Astrocyte of the cerebellum (primary cell): ENCODE measurements around the gene GPR68.
"Not testable (repeated sequence)": the region's sequence is repeated elsewhere in the genome, so short reads cannot be mapped to it uniquely, and the experiment has no call there.

Experiments used
- DNase-seq: peaks from one replicate; pipeline ENCODE4 v3.0.0-alpha.2; 2011; ENCODE audit warnings: low read depth
- H3K4me3 ChIP-seq: 2 replicates; pipeline ENCODE4 v1.5.1; 2011; ENCODE audit warnings: mild to moderate bottlenecking, low read depth, low read length, moderate library complexity
- in situ Hi-C: cut with HindIII; loops from 2 replicates; pipeline ENCODE4 v1.10.0; 2017; ENCODE audit warnings: low sequenced_read_pairs
- TF ChIP-seq, protein P1 (sequence below): IDR thresholded peaks from 2 replicates; pipeline ENCODE4 v1.5.1; 2012; ENCODE audit warnings: low read length, low read depth, moderate library complexity, mild to moderate bottlenecking; ENCODE audit errors: missing control alignments

Gene GPR68

DNA sequence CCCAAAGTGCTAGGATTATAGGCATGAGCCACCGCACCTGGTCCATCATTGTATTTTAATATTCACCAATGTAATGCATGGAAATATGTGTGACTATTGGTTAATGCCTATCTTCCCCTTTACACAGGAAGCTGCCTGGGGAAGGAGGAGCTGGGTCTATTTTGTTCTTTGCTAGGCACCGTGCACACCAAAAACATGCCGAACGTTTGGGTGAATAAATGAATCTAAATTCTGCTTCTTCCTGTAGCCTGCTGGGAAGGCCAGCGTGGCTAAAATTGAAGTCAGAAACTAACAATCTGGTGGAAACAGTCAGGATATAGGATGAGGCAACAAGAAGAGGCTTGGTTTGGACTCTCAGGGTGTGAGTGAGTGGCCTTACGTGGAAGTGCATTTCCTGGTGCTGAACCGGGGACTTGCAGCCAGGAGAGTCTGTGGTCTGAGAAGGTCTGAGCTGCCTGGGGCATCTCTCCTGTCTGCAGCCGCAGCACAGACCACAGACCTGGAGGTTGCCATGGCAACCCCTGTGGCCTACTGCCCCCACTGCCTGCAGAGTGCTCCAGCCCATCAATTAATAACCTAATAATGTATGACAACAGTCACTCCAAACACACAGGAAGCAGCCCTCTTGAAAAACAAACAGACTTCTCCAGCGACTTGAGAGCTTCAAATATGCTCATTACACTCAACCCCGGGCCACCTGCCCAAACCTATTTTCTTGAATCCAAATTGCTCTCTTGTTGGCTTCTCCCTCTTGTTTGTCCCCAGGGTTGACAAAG is 5.5 kb upstream of the GPR68 start:
- no peak overlapping the region for H3K4me3 ChIP-seq
- DNase-seq, result no peak
- in situ Hi-C loops, result no loop called here
- TF ChIP-seq, protein P1, sequence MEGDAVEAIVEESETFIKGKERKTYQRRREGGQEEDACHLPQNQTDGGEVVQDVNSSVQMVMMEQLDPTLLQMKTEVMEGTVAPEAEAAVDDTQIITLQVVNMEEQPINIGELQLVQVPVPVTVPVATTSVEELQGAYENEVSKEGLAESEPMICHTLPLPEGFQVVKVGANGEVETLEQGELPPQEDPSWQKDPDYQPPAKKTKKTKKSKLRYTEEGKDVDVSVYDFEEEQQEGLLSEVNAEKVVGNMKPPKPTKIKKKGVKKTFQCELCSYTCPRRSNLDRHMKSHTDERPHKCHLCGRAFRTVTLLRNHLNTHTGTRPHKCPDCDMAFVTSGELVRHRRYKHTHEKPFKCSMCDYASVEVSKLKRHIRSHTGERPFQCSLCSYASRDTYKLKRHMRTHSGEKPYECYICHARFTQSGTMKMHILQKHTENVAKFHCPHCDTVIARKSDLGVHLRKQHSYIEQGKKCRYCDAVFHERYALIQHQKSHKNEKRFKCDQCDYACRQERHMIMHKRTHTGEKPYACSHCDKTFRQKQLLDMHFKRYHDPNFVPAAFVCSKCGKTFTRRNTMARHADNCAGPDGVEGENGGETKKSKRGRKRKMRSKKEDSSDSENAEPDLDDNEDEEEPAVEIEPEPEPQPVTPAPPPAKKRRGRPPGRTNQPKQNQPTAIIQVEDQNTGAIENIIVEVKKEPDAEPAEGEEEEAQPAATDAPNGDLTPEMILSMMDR, result peak; percentile 14

DNA sequence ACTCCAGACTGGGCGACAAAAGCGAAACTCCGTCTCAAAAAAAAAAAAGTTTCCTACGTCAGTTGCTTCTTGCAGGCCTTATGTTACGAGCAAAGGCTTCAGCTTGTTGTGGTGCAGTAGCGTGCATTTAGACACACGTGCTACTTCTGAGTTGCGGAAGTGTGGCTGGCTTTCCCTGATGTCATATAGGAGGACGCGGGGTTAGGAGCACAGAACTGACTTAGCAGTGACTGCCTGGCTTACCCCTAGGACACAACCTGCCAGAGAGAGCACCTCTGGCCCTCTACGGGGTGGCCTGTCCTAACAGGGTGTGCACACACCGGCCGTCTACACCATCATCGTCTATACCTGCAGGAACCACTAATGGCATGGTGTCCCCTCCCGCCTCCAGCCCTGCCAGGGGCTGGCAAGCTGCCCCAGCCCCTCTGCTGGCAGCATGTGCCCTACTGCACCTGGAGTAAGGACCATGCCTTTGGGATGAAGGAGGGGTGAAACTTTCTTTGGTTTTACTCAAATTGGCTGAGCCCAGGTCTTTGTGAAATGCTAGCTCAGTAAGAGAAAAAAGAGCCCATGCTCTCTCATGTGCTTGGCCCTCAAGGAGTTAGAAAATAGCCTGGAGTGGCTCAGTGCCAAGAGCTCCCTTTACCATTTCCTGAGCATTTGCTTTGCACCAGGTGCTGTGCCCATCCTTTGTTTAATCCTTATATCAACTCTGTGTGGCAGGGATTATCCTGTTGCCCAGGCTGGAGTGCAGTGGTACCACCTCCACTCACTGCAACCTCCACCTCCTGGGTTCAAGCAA is 1.7 kb upstream of the GPR68 start:
- in situ Hi-C loops, result no loop called here
- no peak for DNase-seq
- TF ChIP-seq, protein P1, result no peak
- H3K4me3 ChIP-seq, result no peak overlapping the region

DNA sequence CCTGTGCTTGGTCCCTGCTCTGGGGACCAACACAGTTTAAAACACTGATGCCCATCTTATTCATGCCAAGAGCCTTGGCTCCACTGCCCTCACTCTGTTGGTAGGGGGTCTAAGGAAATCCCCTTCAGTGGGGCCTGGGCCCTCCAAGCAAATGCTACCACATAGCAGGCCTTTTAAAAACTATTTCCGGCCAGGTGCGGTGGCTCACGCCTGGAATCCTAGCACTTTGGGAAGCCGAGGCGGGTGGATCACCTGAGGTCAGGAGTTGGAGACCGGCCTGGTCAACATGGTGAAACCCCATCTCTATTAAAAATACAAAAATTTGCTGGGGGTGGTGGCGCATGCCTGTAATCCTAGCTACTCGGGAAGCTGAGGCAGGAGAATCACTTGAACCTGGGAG is 1.1 kb upstream of the GPR68 start:
- H3K4me3 ChIP-seq, DNase-seq, in situ Hi-C loops: not testable (repeated sequence)

DNA sequence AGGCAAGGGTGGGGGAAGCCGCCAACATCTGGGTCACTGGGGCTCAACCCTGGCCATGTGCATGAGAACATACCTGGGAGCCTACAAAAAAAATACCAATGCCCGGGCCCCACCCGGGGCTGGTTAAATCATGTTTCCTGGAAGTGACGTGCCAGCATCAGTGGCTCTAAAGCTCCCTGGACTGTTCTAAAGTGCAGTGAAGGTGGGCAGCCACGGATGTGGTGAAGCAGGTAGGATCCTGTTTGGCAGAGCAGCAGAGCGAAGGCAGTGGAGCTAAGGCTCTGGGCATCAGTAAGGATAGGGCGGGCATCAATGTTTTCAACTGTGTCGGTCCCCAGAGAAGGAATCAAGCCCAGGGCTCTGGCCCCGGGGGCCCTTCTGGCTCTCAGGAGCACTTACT is 525 bp upstream of the GPR68 start:
- H3K4me3 ChIP-seq, result no peak overlapping the region
- no peak for DNase-seq
- in situ Hi-C loops, result no loop called here
- TF ChIP-seq, protein P1, result no peak

DNA sequence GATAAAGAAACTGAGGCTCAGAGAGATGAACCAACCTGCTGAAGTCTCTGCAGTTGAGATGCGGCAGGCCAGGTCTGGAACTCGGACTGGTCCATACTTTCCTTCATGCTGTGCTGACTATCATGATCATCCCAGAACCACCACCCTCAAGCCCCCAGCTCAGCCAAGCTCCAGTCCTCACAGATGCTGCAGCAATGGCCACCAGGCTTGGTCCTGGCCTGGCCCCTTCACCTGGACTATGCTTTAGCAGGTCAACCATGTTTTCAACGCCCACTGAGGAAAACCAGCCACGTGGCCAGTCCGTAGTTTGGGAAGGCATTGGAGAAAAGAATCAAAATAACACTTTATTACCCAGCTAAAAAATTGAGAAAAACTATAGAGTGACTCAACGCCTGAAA is 1.4 kb downstream of the GPR68 start:
- no peak overlapping the region for H3K4me3 ChIP-seq
- in situ Hi-C loops, result no loop called here
- TF ChIP-seq, protein P1, result no peak
- DNase-seq, result no peak

DNA sequence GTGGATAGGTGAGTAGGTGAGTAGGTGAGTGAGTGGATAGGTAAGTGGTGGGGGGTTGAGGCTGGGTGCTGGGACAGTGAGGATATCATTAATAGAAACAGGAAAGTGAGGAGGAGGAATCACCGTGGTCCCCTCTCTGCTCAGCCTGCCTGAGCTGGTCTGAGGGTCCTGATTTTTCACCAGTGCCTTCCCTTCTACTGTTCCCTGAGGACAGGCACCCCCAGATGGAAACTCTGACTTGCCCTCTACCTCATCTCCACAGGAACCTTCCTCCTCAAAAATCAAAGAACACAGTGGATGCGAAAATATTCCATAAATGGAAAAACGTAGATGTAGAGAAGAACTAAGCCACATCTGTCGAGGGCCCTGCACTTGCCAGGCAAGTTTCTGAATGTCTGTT is 1.9 kb downstream of the GPR68 start:
- DNase-seq, result no peak
- TF ChIP-seq, protein P1, result no peak
- in situ Hi-C loops, result no loop called here
- H3K4me3 ChIP-seq, result no peak overlapping the region

DNA sequence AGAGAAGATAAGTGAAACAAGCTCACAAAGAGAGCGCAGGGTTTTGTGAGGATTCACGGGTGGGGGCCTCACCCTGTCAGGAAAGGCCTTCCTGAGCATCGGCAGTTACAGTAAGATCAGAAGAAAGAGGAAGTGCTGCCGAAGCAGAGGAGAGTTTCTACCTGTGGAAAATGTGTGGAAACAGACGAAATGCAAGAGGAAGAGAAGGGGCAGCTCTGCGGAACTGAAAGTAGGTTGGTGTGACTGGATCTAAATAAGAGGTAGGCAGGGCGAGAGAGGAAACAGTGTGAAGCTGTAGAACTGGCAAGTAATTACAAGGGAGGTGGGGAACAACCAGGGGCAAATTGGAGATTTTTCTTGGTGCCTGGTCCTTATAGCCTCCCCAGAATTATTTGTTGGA is 2.6 kb downstream of the GPR68 start:
- in situ Hi-C loops, result no loop called here
- no peak overlapping the region for H3K4me3 ChIP-seq
- no peak for DNase-seq

More for the DNA sequence above, 2.6 kb downstream of the GPR68 start:
- TF ChIP-seq, protein P1, result no peak
